Loucy (cell line): ENCODE measurements around the gene RB1.

Experiments
- H2AFZ ChIP-seq: fragments of 200-600 bp; sonication (generic); 2 replicates; pipeline ENCODE4 v1.6.0; 2016; ENCODE audit warnings: antibody characterized with exemption, mild to moderate bottlenecking, low read length, moderate library complexity
- H3F3A ChIP-seq: fragments of 200-600 bp; 2 replicates; pipeline ENCODE4 v1.6.0; 2016; ENCODE audit warnings: antibody characterized with exemption, low read depth, mild to moderate bottlenecking
- H3K27me3 ChIP-seq: fragments of 200-600 bp; sonication (generic); 2 replicates; pipeline ENCODE4 v1.6.1; 2014; ENCODE audit warnings: low read length, mild to moderate bottlenecking; ENCODE audit not compliant: insufficient read depth, poor library complexity, severe bottlenecking
- H3K36me3 ChIP-seq: fragments of 200-600 bp; sonication (generic); 2 replicates; pipeline ENCODE4 v1.6.1; 2016; ENCODE audit warnings: low read length; ENCODE audit not compliant: insufficient read depth
- H3K4me1 ChIP-seq: fragments of 200-600 bp; sonication (generic); 2 replicates; pipeline ENCODE4 v1.5.1; 2014; ENCODE audit warnings: low read length, mild to moderate bottlenecking; ENCODE audit not compliant: insufficient read depth, poor library complexity, severe bottlenecking
- H3K4me2 ChIP-seq: fragments of 200-600 bp; sonication (generic); 2 replicates; pipeline ENCODE4 v1.6.0; 2014; ENCODE audit warnings: antibody characterized with exemption, low read length, low read depth, mild to moderate bottlenecking; ENCODE audit not compliant: poor library complexity, severe bottlenecking
- H3K4me3 ChIP-seq: fragments of 200-600 bp; sonication (generic); 2 replicates; pipeline ENCODE4 v1.5.1; 2014; ENCODE audit warnings: low read length, mild to moderate bottlenecking, mixed read lengths; ENCODE audit not compliant: poor library complexity, severe bottlenecking
- H3K79me2 ChIP-seq: fragments of 200-600 bp; sonication (generic); 2 replicates; pipeline ENCODE4 v1.6.1; 2014; ENCODE audit warnings: low read length; ENCODE audit not compliant: insufficient read depth
- H3K9ac ChIP-seq: fragments of 200-600 bp; sonication (generic); 2 replicates; pipeline ENCODE4 v1.6.0; 2014; ENCODE audit warnings: mild to moderate bottlenecking, low read depth, low read length, moderate library complexity; ENCODE audit not compliant: poor library complexity, severe bottlenecking
- H3K9me2 ChIP-seq: fragments of 200-600 bp; sonication (generic); replicated peaks from 2 replicates; pipeline ENCODE4 v1.6.1; 2016; ENCODE audit warnings: low read depth, low read length, mixed read lengths
- H3K9me3 ChIP-seq: fragments of 200-600 bp; sonication (generic); 2 replicates; pipeline ENCODE4 v1.6.1; 2014; ENCODE audit warnings: mild to moderate bottlenecking, antibody characterized with exemption, low read length, low read depth; ENCODE audit not compliant: insufficient read depth
- H4K20me1 ChIP-seq: fragments of 200-600 bp; sonication (generic); 2 replicates; pipeline ENCODE4 v1.6.0; 2014; ENCODE audit warnings: antibody characterized with exemption, low read length, mild to moderate bottlenecking; ENCODE audit not compliant: insufficient read depth, poor library complexity, severe bottlenecking
- CTCF ChIP-seq: fragments of 200-600 bp; sonication (generic); conservative IDR thresholded peaks from 2 replicates; pipeline ENCODE4 v1.5.1; 2014; ENCODE audit warnings: mild to moderate bottlenecking, antibody characterized with exemption, low read length
- EZH2phosphoT487 ChIP-seq: fragments of 200-600 bp; IDR thresholded peaks from 2 replicates; pipeline ENCODE4 v1.6.1; 2018; ENCODE audit warnings: antibody characterized with exemption, mild to moderate bottlenecking, moderate library complexity, borderline replicate concordance

RB1 gene

GRCh38 chr13:48266150-48266549 lies 37.4 kb upstream of the RB1 start:
- Histone ChIP-seq H3K36me3 (peaks cover 24% of the 10 kb centered on the region), H4K20me1 (no peaks in the 10 kb centered on the region), H3K9ac (no peak overlapping the region), H3K79me2 (no peaks in the 10 kb centered on the region), H2AFZ (no peak overlapping the region), H3K9me3 (no peaks in the 10 kb centered on the region), H3K9me2 (no peaks in the 10 kb centered on the region), H3K4me3 (no peak overlapping the region), H3K4me1 (peaks cover 20% of the 10 kb centered on the region), H3K4me2 (peak overlapping the region; percentile 61), H3K27me3 (no peaks in the 10 kb centered on the region), H3F3A (0 out of 2 replicates have a peak, but pooled peaks cover 5% of the 10 kb centered on the region)
- TF ChIP-seq EZH2phosphoT487 (no peak), CTCF (no peak)

- no peaks in the 10 kb centered on the region for H4K20me1 ChIP-seq
- TF ChIP-seq EZH2phosphoT487: no peak
- no peak for TF ChIP-seq CTCF
- peaks cover 20% of the 10 kb centered on the region for H3K4me1 ChIP-seq
- no peaks in the 10 kb centered on the region for H3K79me2 ChIP-seq
- H3K27me3 ChIP-seq: no peaks in the 10 kb centered on the region
- no peak overlapping the region for H3K4me2 ChIP-seq
- H2AFZ ChIP-seq: no peak overlapping the region
- H3K9me3 ChIP-seq: no peaks in the 10 kb centered on the region
- H3K4me3 ChIP-seq: no peak overlapping the region
- no peaks in the 10 kb centered on the region for H3K9me2 ChIP-seq
- peaks cover 18% of the 10 kb centered on the region; the same call in 1 of the 2 replicates for H3K36me3 ChIP-seq
- H3F3A ChIP-seq: 0 out of 2 replicates have a peak, but pooled peaks cover 5% of the 10 kb centered on the region
- no peak overlapping the region for H3K9ac ChIP-seq
Observed at GRCh38 chr13:48266701-48267639, 36.6 kb upstream of the RB1 start.

GRCh38 chr13:48268019-48268418 lies 35.5 kb upstream of the RB1 start:
- H2AFZ ChIP-seq: no peak overlapping the region
- no peaks in the 10 kb centered on the region for H3K9me2 ChIP-seq
- no peak overlapping the region for H3K4me3 ChIP-seq
- no peak for TF ChIP-seq EZH2phosphoT487
- no peak for TF ChIP-seq CTCF
- peaks cover 8% of the 10 kb centered on the region; the same call in 1 of the 2 replicates for H3K36me3 ChIP-seq
- no peaks in the 10 kb centered on the region for H3K9me3 ChIP-seq
- no peaks in the 10 kb centered on the region for H3K27me3 ChIP-seq
- no peaks in the 10 kb centered on the region for H4K20me1 ChIP-seq
- H3F3A ChIP-seq: 0 out of 2 replicates have a peak, but pooled peaks cover 5% of the 10 kb centered on the region
- H3K79me2 ChIP-seq: no peaks in the 10 kb centered on the region
- no peak overlapping the region for H3K4me2 ChIP-seq
- H3K9ac ChIP-seq: no peak overlapping the region
- peaks cover 20% of the 10 kb centered on the region for H3K4me1 ChIP-seq
